GM18873 (cell line): Measurements from ENCODE around the gene GPR158.

Experiments
- ATAC-seq: cut with Tn5 transposase; IDR thresholded peaks from one replicate; pipeline ENCODE4 v1.9.1; 2021; ENCODE audit warnings: mild to moderate bottlenecking, moderate library complexity, moderate number of reproducible peaks; ENCODE audit not compliant: unreplicated experiment, low FRiP score

The GPR158 gene

GRCh38 chr10:25191162-25191895 lies 16.5 kb downstream of the GPR158 start:
- no peak for ATAC-seq

DNA sequence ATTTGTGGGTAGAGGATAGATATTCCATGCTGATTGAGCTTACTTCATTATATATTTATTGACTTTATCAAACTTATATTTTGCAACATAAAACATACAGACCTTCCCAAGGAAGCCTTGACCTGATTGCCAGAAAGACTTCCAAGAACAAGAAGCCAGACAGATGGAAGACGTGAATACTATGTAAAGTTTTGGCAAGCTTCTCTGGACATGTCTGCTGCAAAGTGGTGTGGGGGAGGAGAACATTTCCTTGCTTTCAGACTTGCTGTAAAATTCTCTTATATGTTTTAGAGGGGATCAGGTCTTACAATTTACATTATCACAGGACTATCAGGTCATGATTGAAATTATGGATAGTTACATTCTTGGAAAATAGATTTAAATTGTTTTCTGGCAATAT lies 23.4 kb downstream of the GPR158 start:
- no peak for ATAC-seq

DNA sequence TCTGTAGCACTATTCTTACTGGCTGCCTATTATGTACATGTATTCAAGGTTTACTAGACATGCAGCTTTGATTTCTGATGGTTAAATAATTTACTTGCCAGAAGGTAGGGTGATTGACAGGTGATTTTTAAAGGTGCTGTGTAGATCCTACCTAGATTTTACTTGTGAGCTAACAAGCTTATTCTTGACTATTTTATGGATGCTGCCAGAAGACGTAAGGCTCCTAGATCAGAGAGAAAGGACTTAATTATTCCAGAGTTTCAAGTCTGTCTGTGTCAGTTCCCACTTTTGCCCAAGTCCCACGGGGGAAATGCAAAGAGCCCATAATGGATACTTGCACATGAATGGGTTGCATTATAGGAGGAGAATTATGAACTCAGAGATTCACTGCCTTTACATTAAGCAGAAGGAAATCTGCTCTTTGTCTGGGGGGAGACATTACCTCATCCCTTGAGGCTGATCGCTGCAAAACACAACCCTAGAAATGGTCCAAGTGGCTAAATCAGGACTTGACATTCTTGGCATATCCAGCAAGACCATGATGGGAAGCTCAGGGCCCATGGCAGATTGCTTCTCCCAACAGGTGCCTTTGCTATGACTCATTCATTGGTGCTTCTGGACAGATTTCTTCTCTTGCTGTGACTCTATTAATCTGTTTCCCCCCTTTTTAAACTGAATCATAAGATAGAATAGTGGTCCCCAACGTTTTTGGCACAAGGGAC lies 32.1 kb downstream of the GPR158 start:
- no peak for ATAC-seq

DNA sequence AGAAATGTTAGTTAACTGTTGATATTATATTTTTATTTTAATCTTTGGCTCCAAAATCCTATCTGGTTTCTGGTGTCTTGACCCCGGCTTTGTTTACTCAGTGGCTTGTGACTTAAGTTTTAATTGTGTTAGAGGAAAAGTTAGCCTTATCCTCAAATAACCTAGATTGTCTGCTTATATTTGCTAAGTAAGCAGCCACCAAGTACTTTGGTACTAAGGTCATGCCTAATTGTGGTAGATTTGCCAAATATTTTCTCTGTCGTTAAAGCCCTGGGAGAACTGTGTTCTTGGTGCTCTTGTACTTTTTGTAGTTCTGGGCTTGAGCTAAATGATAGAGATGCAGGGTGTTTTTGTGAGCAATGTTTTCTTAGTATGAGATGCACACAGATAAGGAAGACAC lies 34.8 kb downstream of the GPR158 start:
- ATAC-seq: no peak

GRCh38 chr10:25210265-25210664 lies 35.5 kb downstream of the GPR158 start:
- ATAC-seq: no peak

GRCh38 chr10:25220156-25220555 lies 45.4 kb downstream of the GPR158 start:
- no peak for ATAC-seq

DNA sequence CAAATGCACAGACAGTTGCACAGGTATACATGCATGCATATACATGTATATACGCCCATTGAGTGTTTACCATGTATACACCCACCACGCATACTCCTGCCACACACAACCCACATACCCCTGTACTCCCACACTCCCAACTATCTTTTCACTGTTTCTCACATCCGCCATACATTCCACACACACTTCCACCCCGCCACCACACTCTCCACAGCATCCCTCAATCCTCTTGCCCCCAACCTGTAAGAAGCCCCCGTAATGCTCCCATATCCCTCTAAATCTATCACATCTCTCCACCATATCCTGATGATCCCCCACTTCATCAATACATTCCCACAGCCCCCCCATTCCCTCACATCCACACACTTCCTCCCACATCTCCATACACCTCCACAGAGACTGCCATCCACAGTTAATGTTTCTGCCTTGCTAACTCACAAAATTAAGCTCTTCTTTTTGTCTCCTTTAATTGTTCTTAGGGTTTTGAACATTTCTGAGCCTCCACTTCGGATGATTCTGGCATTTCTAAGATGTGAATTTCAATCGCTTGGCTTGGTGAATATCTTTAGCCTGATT lies 47.4 kb downstream of the GPR158 start:
- ATAC-seq: no peak

- ATAC-seq: no peak
Observed at GRCh38 chr10:25226775-25227682, 52.2 kb downstream of the GPR158 start.

DNA sequence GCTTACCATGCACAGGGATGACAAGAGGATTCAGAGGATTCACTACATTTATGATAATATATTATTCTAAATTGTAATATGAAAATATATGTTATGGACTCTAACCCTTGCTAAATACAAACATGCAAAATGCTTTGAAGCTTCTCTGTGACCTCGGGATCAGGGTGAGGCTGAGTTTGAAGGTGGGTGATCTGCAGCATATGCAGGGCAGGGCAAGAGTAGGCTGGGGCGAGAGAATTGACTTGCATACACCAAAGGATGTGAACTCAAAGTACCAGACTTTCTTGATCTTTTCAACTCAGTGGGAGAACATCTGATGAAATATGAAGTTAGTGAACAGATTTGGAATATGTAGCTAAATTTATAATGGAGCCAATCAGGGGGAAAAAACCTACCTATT lies 57.0 kb downstream of the GPR158 start:
- ATAC-seq: no peak

- ATAC-seq: no peak
Observed at GRCh38 chr10:25232204-25232603, 57.4 kb downstream of the GPR158 start.

- ATAC-seq: no peak
Observed at GRCh38 chr10:25245165-25245564, 70.4 kb downstream of the GPR158 start.

DNA sequence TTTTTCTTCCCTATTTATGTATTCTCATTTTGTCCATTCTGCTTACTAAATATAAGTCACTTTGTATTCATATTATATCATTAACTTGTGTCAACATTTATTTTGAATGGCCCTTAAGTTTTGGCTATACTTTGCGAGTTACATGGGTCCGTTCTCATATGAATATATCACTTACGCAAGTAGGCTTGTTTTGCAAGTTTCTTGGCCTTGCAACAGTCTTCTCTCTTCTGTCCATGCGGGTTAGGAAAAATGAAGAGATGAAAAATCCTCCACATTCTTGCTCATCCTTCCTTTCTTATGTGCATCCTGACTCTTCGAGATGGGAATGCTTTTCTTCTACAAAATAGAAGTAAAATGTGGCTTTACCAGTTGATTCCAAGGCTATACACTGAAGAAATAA lies 82.8 kb downstream of the GPR158 start:
- no peak for ATAC-seq

DNA sequence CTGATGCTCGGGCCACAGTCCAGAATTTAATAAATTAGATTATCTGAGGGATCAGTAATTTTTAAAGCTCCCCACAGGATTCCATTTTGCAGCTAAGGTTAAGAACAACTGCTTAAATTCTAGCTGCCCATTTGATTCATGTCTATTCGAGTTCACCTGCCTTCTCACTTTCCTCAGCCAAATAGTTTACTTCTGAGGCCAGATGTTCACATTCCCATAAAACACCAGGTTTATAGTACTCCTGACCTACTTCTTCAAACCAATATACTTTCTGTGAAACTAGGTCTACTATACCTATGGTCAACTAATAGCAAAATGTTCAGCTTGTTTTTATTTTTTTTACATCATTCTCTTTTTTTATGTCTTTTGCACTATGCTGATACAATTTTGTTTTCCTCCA lies 86.3 kb downstream of the GPR158 start:
- ATAC-seq: no peak

DNA sequence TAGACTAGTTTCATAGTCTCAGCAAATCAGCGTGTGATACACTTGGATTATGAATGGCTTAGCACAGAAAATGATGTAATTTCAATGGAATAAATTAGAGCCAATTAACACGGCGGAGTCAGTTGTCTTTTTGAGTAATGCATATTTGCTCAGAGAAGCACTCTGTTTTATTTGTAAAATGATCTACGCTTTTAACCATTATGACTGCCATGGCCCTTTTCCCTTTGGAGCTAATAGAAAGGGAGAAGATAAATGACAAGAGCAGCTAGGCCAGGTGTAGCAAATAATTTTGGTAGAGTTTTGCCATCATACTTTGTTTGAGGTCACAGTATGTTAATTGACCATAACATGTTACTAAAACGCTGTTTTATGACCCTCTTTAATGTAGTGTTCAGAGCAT lies 86.8 kb downstream of the GPR158 start:
- ATAC-seq: no peak

DNA sequence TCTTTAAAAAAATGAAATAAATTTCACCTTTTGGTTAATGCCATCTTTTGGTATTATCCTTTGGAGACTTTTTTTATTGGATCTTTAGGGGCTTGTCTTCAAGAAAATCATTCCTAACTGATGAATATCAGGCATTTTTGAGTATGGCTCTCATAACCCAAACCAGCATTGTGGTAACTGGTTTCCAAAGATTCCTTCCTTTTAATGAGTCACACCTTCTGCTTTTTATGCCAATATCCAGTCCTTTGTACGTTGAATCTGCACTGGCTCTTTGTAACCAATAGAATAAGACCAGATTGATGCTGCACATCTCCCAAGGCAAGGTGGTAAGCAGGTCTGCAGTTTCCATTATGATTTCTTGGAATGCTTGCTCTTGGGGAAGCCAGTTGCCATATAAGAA lies 89.1 kb downstream of the GPR158 start:
- ATAC-seq: no peak

DNA sequence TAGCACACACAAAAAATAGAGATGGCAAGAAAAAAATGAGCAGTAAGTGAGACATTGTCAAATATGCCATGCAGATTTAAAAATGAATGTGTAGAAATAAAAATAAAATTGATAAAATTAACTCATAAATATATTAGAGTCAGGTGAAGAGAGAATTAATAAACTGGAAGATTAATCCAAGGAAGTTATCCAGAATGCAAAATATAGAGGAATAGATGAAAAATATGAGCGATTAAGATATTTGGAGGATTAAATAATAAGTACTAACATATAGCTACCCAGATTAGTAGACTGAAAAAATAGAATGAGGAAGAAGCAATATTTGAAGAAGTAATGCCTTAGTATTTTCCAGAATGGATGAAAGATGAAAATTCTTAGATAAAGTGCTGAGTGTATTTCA lies 103.4 kb downstream of the GPR158 start:
- ATAC-seq: no peak

- no peak for ATAC-seq
Observed at GRCh38 chr10:25280076-25280475, 105.3 kb downstream of the GPR158 start.

DNA sequence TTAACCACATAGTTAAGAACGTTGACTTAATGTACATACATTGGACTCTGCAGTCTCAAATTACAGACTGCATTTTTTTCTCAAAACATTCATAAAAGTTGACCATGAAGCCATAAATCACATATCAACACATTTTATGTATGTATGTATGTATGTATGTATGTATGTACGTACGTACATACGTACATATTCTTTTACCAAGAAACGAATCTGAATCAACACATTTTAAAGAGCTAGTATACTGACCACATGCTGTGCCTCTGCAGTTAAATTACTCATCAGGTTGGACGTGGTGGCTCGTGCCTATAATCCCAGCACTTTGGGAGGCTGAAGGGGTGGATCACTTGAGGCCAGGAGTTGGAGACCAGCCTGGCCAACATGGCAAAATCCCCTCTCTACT lies 105.8 kb downstream of the GPR158 start:
- no peak for ATAC-seq

- no peak for ATAC-seq
Observed at GRCh38 chr10:25285809-25286208, 111.0 kb downstream of the GPR158 start.

DNA sequence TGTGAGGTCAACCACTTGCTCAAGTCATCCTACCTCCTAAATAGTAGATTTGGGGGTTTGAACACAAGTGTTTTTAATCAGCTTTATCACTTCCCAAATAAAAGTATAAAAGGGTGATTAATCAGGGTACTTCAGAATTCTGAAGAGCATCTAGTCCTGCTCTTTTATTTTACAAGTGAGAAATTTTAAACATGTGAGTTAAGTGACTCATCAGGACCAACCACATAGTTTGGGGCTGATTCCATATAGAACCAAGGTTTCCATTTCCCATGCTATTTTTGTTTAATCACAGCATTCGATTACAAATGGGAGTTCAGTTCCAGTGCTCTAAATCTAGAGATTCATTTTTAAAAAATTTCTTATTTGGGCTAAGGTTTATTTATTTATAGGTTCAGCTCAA lies 113.4 kb downstream of the GPR158 start:
- ATAC-seq: no peak
